Right lobe of liver (tissue), 6 donors: Measurements from ENCODE around the gene MYO7B. TPM values are rescaled to one million over a fixed set of nuclear protein-coding genes. Genes with fewer than 3 reads are reported as not detected.
A peak's percentile ranks its signal among the peaks of the same experiment; 100 is the strongest.

ENCODE experiments used
- ATAC-seq, 4 donors: fragments of 200-7000 bp; cut with Tn5 transposase; one replicate each; pipeline ENCODE4 v1.9.1; 2020; ENCODE audit warnings: mild to moderate bottlenecking in 4 of 4, moderate library complexity in 4 of 4
- DNase-seq, 3 donors: peaks; one replicate each; pipeline ENCODE4 v3.0.0-alpha.2; 2020
- H3K27ac ChIP-seq, 3 donors: fragments of 200-600 bp; one replicate each; pipeline ENCODE4 v1.8.0; 2022
- H3K27me3 ChIP-seq, 2 donors: fragments of 200-600 bp; one replicate each; pipeline ENCODE4 v1.8.0; 2022
- H3K36me3 ChIP-seq, 4 donors: fragments of 200-600 bp; sonication (generic) in 1 of 4; one replicate each; pipeline versions ENCODE4 v1.5.1 to v1.8.0; 2017 to 2022; ENCODE audit warnings: control low read depth in 1 of 4
- H3K4me1 ChIP-seq, 4 donors: fragments of 200-600 bp; sonication (generic) in 1 of 4; one replicate each; pipeline versions ENCODE4 v1.5.1 to v1.8.0; 2017 to 2022; ENCODE audit warnings: control low read depth in 1 of 4
- H3K4me3 ChIP-seq, 3 donors: fragments of 200-600 bp; one replicate each; pipeline ENCODE4 v1.8.0; 2022
- H3K9me3 ChIP-seq, 4 donors: fragments of 200-600 bp; sonication (generic) in 1 of 4; one replicate each; pipeline versions ENCODE4 v1.5.1 to v1.8.0; 2017 to 2022; ENCODE audit warnings: control low read depth in 1 of 4
- POLR2A ChIP-seq: fragments of 450-650 bp; IDR thresholded peaks from one replicate; pipeline ENCODE4 v1.6.1; 2017; ENCODE audit warnings: antibody characterized with exemption, mild to moderate bottlenecking
- WGBS: methylation state at CpG from one replicate; pipeline ENCODE4 v1.1.6; 2018; ENCODE audit warnings: low coverage, low lambda C conversion rate; ENCODE audit not compliant: insufficient coverage; ENCODE audit errors: missing lambda C conversion rate; 5-methylcytosine and 5-hydroxymethylcytosine counted together
- intact Hi-C, 2 donors: fragments of 100-400 bp; cut with DNase I; formaldehyde crosslinking; loops; one replicate each; pipeline versions ENCODE4 v1.11.2 to v1.14.1; 2022
- total RNA-seq, 6 experiments: library from RNA; depleted of rRNA in 2 of 6; stranded (reverse); fragments of >200 nt in 2 of 6; fragmentation: NEBNext Ultra II Directional in 3 of 6; extraction: Animal tissue kit (Norgen Biotek cat#: 25700) in 3 of 6; gene quantifications; one replicate each; pipeline versions ENCODE4 v1.1.0 to v1.2.4, GENCODE V29; 2016 to 2023
- TF ChIP-seq, protein P1 (sequence below), 4 donors: fragments of 200-600 bp in 3 of 4; fragments of 450-650 bp in 1 of 4; IDR thresholded peaks; one replicate each; pipeline versions ENCODE4 v1.5.1 to v1.8.0; 2016 to 2022; ENCODE audit warnings: antibody characterized with exemption in 4 of 4, mild to moderate bottlenecking in 2 of 4
- donor health status: DM: no; HTN: yes; CAD: no.
- donor health status: DM: no; HTN: no; CAD: no.
- donor health status: DM: no; HTN: no; CAD: no.
- donor health status: DM: no; HTN: yes; CAD: no.
- donor health status: DM: no; HTN: yes; CAD: no.

MYO7B gene
- total RNA-seq, 6 experiments from 2014 or later: 0.21 to 2.7 (median 0.37) TPM; not detected in 1

- H3K36me3 ChIP-seq: no peaks in the 10 kb centered on the region
- H3K27me3 ChIP-seq: no peaks in the 10 kb centered on the region
- no peak overlapping the region for H3K4me3 ChIP-seq
- TF ChIP-seq, protein P1, sequence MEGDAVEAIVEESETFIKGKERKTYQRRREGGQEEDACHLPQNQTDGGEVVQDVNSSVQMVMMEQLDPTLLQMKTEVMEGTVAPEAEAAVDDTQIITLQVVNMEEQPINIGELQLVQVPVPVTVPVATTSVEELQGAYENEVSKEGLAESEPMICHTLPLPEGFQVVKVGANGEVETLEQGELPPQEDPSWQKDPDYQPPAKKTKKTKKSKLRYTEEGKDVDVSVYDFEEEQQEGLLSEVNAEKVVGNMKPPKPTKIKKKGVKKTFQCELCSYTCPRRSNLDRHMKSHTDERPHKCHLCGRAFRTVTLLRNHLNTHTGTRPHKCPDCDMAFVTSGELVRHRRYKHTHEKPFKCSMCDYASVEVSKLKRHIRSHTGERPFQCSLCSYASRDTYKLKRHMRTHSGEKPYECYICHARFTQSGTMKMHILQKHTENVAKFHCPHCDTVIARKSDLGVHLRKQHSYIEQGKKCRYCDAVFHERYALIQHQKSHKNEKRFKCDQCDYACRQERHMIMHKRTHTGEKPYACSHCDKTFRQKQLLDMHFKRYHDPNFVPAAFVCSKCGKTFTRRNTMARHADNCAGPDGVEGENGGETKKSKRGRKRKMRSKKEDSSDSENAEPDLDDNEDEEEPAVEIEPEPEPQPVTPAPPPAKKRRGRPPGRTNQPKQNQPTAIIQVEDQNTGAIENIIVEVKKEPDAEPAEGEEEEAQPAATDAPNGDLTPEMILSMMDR (IDR thresholded peaks at IDR 0.05): no peak
- TF ChIP-seq POLR2A: no peak
- 79% methylated on average over 6 of the region's 16 CpGs for WGBS
- ATAC-seq (peak; percentile 3 to 63 (median 29)), DNase-seq (peak in 2 of 3 donors; percentile 52 to 73)
- H3K9me3 ChIP-seq: no peaks in the 10 kb centered on the region
- intact Hi-C loops: no loop called here
- peaks cover 0 to 10% (median 0%) of the 10 kb centered on the region in 4 donors for H3K4me1 ChIP-seq
- no peak overlapping the region for H3K27ac ChIP-seq
These were observed 112.0 kb downstream of the MYO7B start for GRCh38 chr2:127647242-127648190.

DNA sequence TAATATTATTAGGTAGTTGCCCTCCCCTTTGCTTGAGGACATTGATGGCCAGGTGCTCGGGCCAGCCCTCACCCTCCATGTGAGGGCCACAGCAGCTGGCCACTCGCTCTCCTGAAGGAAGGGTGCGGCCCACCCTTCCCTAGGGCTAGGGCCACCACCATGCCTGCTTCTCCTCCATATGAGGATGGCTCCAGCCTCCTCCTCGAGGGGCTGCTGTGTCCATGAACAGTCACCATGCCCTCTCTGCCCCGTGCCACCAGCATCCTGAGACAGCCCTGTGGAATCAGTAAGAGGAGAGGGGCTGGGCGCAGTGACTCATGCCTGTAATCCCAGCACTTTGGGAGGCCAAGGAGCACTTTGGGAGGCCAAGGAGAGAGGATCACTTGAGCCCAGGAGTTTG, 112.8 kb downstream of the MYO7B start:
- Histone ChIP-seq H3K4me1 (peaks cover 0 to 10% (median 0%) of the 10 kb centered on the region in 4 donors), H3K27me3 (no peaks in the 10 kb centered on the region), H3K9me3 (no peaks in the 10 kb centered on the region), H3K36me3 (no peaks in the 10 kb centered on the region), H3K27ac (no peak overlapping the region), H3K4me3 (no peak overlapping the region)
- TF ChIP-seq, protein P1 (IDR thresholded peaks at IDR 0.05): no peak
- TF ChIP-seq POLR2A: no peak
- ATAC-seq (no peak), DNase-seq (peak in 1 of 3 donors; percentile 46)
- intact Hi-C loops: no loop called here
- WGBS: 80% methylated on average over 1 of the region's 6 CpGs

GRCh38 chr2:127649100-127649611, 113.7 kb downstream of the MYO7B start:
- TF ChIP-seq POLR2A: no peak
- TF ChIP-seq, protein P1 (IDR thresholded peaks at IDR 0.05): no peak
- Histone ChIP-seq H3K36me3 (peaks cover 0 to 5% (median under 1%) of the 10 kb centered on the region in 4 donors), H3K4me1 (peaks cover 0 to 10% (median 0%) of the 10 kb centered on the region in 4 donors), H3K9me3 (no peaks in the 10 kb centered on the region), H3K27me3 (no peaks in the 10 kb centered on the region), H3K27ac (no peak overlapping the region), H3K4me3 (no peak overlapping the region)
- WGBS: 41% methylated on average over 3 of the region's 12 CpGs
- DNase-seq: peak in 1 of 3 donors; percentile 53
- ATAC-seq: peak in 2 of 4 donors; percentile 7 to 36
- intact Hi-C loops: no loop called here

- Histone ChIP-seq H3K36me3 (peaks cover 0 to 8% (median 3%) of the 10 kb centered on the region in 4 donors), H3K27me3 (no peaks in the 10 kb centered on the region), H3K4me3 (no peak overlapping the region), H3K4me1 (peaks cover 0 to 10% (median 0%) of the 10 kb centered on the region in 4 donors), H3K27ac (no peak overlapping the region), H3K9me3 (no peaks in the 10 kb centered on the region)
- DNase-seq: peak; percentile 77 to 86 (median 79)
- ATAC-seq: peak; percentile 72 to 87 (median 84)
- TF ChIP-seq, protein P1 (IDR thresholded peaks at IDR 0.05): peak; percentile 69 to 92 (median 88)
- no peak for TF ChIP-seq POLR2A
- no CpG with 5 or more reads among the region's 7 CpGs for WGBS
- intact Hi-C loops: no loop called here
These were observed 114.2 kb downstream of the MYO7B start for GRCh38 chr2:127649684-127650040.
